ENCODE results near the gene CLEC16A.

CLEC16A gene

DNA sequence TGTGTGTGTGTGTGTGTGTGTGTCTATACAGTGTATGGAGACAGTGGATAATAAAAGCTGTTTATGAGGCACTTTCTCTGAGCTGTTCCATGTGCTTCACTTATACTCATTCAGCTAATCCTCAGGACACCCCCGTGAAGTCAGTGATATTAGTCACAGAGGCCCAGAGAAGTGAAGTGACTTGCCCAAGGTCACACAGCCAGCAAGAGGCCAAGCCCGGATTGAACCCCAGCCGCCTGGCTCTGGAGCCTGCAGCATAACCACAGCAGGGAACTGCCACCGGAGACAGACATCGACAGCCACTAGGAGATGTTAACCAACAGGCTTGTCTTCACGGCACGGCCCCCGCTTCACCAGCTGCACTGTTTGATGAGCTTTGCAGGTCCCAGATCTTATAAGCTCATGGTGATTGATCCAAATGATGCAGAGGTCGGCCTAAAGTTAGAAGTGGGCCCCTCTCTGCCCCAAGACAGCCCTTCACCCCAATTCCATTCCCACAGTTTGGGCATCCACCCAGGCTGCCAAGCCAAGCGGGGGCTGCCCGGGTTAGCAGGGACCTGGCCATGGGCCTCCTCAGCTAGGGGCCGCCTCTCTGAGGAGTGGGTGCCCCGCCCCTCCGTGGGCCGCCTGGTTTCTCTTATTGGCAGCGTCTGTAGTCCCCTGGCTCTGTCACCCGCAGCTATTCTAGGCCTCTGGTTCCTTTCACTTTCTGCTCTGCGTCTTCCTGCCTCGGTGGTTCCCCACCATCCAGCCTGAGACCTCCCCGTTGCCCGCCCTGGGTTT, 280.7 kb downstream of the CLEC16A start:
- FAIRE-seq: no peak
- TF ChIP-seq, protein P1, sequence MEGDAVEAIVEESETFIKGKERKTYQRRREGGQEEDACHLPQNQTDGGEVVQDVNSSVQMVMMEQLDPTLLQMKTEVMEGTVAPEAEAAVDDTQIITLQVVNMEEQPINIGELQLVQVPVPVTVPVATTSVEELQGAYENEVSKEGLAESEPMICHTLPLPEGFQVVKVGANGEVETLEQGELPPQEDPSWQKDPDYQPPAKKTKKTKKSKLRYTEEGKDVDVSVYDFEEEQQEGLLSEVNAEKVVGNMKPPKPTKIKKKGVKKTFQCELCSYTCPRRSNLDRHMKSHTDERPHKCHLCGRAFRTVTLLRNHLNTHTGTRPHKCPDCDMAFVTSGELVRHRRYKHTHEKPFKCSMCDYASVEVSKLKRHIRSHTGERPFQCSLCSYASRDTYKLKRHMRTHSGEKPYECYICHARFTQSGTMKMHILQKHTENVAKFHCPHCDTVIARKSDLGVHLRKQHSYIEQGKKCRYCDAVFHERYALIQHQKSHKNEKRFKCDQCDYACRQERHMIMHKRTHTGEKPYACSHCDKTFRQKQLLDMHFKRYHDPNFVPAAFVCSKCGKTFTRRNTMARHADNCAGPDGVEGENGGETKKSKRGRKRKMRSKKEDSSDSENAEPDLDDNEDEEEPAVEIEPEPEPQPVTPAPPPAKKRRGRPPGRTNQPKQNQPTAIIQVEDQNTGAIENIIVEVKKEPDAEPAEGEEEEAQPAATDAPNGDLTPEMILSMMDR (IDR thresholded peaks at IDR 0.05; ENCODE audit: insufficient read depth, missing control alignments): no peak
- DNase-seq (ENCODE audit: insufficient read length, low spot score): no peak

DNA sequence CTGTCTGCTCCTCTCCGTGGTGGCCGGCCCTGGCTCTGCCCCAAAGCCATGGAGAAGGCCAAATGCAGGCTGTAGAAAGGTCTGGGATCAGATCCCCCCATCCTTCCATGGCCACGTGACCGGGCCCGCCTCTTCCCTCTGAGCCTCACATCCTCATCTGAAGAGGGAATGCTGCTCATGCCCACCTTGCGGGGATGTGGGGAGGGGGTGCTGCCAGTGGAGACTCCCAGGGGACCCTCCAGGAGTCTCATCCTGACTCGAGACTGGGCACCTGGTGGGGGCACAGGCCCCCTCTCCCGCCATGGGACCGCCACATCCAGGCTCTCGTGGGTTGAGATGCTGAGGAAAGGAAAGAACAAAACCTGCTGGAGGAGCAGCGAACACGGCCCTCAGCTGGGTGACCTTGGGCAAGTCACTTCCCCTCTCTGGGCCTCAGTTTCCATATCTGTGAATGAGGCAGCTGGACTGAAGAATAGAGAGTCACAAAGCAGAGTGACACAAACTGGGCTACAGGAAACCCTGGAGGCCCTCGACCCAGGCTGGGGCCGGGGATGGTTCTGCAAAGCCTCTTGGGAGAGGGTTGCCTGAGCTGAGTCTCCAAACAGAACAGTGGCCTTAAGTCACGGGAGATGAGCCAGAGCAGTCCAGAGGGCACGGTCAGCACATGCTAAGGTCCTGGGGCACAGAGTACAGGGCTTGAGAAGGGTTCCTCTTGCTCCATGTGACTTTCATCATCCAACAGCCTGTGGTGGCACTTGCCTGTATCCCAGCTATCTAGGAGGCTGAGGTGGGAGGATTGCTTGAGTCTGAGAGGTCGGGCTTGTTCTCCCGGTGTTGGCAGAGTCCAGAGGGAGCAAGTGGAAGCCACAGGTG, 281.5 kb downstream of the CLEC16A start:
- TF ChIP-seq, protein P1 (IDR thresholded peaks at IDR 0.05; ENCODE audit: insufficient read depth, missing control alignments): no peak
- DNase-seq (ENCODE audit: insufficient read length, low spot score): no peak
- no peak for FAIRE-seq

DNA sequence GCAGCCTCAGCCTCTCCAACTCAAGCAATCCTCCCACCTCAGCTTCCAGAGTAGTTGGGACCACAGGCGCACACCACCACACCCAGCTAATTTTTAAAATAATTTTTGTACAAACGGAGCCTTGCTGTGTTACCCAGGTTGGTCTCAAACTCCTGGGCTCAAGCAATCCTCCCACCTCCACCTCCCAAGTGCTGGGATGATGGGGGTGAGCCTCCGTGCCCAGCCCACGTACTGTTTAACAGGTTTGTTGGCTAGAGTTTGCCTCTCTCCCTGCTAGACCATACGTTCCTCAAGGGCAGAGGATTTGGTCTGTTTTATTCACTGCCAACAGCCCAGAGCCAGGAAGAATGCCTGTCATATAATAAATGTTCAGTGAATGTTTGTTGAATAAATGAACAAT, 285.1 kb downstream of the CLEC16A start:
- no peak for DNase-seq (ENCODE audit: insufficient read length, low spot score)
- TF ChIP-seq, protein P1 (IDR thresholded peaks at IDR 0.05; ENCODE audit: insufficient read depth, missing control alignments): no peak
- FAIRE-seq: no peak

GRCh38 chr16:11229906-11230305, 285.5 kb downstream of the CLEC16A start:
- TF ChIP-seq, protein P1 (IDR thresholded peaks at IDR 0.05; ENCODE audit: insufficient read depth, missing control alignments): no peak
- FAIRE-seq: no peak
- no peak for DNase-seq (ENCODE audit: insufficient read length, low spot score)

DNA sequence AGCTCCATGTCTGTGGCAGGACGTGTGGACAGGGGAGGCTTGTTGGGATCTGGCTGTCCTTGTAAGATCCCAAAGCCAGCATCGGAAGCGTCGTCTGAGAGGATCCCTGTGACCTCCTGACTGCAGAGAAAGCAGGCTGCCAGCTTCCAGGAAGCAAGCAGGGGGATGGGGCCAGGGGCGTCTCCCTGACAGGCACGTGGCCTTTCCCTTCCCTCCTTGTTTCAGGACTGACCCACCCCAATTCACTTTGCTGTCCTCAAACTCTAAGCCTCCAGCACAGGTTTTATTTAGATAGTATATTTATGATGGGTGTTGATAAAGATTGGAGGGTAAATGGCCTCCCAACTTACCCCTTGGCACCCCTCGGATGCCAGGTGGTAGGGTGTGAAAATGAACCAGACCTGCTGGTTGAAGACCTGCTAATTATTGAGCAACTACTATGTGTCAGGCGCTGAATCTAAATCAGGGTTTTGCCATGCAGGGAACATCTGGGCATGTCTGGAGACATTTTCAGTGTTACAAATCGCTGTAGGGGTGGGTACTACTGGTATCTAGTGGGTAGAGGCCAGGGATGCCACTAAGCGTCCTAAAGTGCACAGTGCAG, 287.1 kb downstream of the CLEC16A start:
- FAIRE-seq: no peak
- TF ChIP-seq, protein P1 (IDR thresholded peaks at IDR 0.05; ENCODE audit: insufficient read depth, missing control alignments): no peak
- DNase-seq (ENCODE audit: insufficient read length, low spot score): no peak

Measured in D721Med (cell line).